Measurements from ENCODE around the gene ZEB1.
"Not testable (repeated sequence)": the region's sequence is repeated elsewhere in the genome, so short reads cannot be mapped to it uniquely, and the experiment has no call there.

Gene ZEB1

GRCh38 chr10:31401287-31401686 lies 82.3 kb downstream of the ZEB1 start:
- DNase-seq: no peak
- in situ Hi-C loops (cut with MboI; ENCODE audit: low pct_unique_long_range_greater_than_20kb, low sequenced_read_pairs): no loop called here

DNA sequence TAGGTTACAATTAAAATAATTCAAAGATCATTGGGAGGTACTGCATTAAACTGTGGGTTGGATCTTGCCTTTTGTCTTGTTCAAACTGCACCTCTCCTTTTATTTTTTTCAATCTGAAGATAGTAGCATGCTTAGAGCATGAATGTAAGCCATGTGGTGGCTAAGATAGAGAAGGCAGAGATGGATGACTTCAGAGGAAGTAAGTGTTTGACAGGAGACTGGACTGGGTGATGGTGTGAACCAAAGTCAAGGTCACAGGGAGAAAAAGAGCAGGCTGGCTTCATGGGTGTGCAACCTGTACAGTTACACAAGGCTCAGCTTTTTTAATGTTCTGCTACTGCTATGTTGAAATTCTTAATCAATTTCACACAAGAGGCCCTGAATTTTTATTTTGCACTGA lies 85.6 kb downstream of the ZEB1 start:
- no peak for DNase-seq
- in situ Hi-C loops (cut with MboI; ENCODE audit: low pct_unique_long_range_greater_than_20kb, low sequenced_read_pairs): no loop called here

- in situ Hi-C loops (cut with MboI; ENCODE audit: low pct_unique_long_range_greater_than_20kb, low sequenced_read_pairs); DNase-seq: not testable (repeated sequence)
Measured at GRCh38 chr10:31405829-31406228, 86.8 kb downstream of the ZEB1 start.

- DNase-seq; in situ Hi-C loops (cut with MboI; ENCODE audit: low pct_unique_long_range_greater_than_20kb, low sequenced_read_pairs): not testable (repeated sequence)
Measured at GRCh38 chr10:31412397-31412796, 93.4 kb downstream of the ZEB1 start.

- in situ Hi-C loops (cut with MboI; ENCODE audit: low pct_unique_long_range_greater_than_20kb, low sequenced_read_pairs): no loop called here
- DNase-seq: peak; percentile 15
Measured at GRCh38 chr10:31413325-31413724, 94.3 kb downstream of the ZEB1 start.

- DNase-seq: no peak
Measured at GRCh38 chr10:31418481-31418880, 99.5 kb downstream of the ZEB1 start.

GRCh38 chr10:31419394-31420063 lies 100.5 kb downstream of the ZEB1 start:
- in situ Hi-C loops (cut with MboI; ENCODE audit: low pct_unique_long_range_greater_than_20kb, low sequenced_read_pairs): no loop called here
- no peak for DNase-seq

More at GRCh38 chr10:31418481-31418880, 99.5 kb downstream of the ZEB1 start:
- in situ Hi-C loops (cut with MboI; ENCODE audit: low pct_unique_long_range_greater_than_20kb, low sequenced_read_pairs): no loop called here

DNA sequence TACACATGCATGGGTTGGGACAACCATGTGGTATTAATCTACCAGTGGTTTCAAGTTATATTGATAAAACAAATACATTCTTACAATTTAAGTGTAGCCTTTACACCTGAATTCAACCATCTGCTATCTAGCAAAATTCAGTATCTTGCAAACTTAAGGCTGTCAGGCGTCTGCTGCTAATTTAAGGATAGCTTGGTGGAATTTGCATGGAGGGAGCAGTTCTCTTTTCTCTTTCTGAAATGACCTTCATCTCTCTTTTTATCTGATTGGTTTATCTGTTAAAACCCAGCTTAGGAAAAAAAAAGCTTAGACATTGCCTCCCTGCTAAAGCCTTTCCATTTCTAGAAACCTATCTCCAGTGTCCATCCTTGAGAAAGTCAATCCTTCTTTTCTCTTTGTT lies 102.3 kb downstream of the ZEB1 start:
- in situ Hi-C loops (cut with MboI; ENCODE audit: low pct_unique_long_range_greater_than_20kb, low sequenced_read_pairs): no loop called here
- DNase-seq: no peak

GRCh38 chr10:31422634-31423033 lies 103.6 kb downstream of the ZEB1 start:
- in situ Hi-C loops (cut with MboI; ENCODE audit: low pct_unique_long_range_greater_than_20kb, low sequenced_read_pairs): no loop called here
- DNase-seq: no peak

DNA sequence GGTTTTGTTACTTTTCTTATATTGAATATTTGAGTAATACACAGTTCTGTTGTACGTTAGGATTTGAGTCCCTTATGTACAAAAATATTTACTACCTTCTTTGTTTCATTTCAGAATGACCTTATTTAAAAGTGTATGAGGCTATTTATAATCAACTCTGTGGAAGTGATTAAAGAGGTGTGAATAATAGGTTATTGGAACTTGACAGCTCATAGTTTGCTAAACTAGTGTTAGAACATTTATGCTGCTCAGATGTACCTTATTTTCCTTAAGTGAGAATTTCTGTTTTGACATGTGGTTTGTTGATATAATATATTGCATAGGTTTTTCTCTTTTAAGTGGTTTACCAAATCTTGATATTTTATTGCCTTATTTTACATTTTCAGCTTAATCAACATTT lies 105.5 kb downstream of the ZEB1 start:
- DNase-seq: no peak
- in situ Hi-C loops (cut with MboI; ENCODE audit: low pct_unique_long_range_greater_than_20kb, low sequenced_read_pairs): no loop called here

DNA sequence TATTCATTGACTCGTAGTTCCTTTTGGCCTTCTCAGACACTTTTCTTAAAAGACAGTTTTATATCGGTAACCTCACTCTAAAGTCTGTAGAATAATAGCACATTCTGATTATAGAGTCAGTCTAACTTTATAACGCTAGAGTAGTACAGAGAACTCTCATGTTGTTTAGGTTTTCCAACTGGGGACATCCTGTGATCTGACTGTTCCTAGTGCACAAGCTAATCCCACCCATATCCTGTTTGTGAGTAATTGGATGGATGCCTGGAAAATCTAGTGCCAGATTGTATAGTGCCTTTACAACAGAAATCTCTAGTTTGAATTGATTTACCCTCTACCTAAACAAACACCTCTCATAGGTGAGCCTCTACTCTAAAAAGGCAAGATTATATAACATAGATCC lies 107.4 kb downstream of the ZEB1 start:
- peak; percentile 27 for DNase-seq
- in situ Hi-C loops (cut with MboI; ENCODE audit: low pct_unique_long_range_greater_than_20kb, low sequenced_read_pairs): no loop called here

DNA sequence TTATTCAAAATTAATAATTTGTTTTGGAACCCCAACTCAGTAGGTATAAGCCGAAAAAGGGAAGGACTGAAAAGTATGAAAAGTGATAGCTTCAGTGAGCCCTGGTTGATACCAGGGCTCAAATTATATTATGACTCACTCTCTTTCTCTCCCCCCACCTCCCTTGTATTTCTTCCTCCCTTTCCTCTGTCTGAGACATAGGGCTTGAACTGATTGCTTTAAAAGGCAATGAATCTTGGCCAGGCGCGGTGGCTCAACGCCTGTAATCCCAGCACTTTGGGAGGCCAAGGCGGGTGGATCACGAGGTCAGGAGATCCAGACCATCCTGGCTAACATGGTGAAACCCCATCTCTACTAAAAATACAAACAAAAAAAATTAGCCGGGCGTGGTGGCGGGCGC lies 108.3 kb downstream of the ZEB1 start:
- in situ Hi-C loops (cut with MboI; ENCODE audit: low pct_unique_long_range_greater_than_20kb, low sequenced_read_pairs): not testable (repeated sequence)
- DNase-seq: peak; percentile 50

DNA sequence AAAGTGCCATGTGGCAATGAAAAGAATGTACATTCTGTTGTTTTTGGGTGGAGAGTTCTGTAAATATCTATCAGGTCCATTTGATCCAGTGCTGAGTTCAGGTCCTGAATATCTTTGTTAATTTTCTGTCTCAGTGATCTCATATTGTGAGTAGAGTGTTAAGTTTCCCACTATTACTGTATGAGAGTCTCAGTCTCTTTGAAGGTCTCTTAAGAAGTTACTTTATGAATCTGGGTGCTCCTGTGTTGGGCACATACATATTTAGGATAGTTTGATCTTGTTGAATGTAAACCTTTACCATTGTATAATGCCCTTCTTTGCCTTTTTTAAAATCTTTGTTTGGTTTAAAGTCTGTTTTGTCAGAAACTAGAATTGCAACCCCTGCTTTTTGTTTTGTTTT lies 109.5 kb downstream of the ZEB1 start:
- DNase-seq; in situ Hi-C loops (cut with MboI; ENCODE audit: low pct_unique_long_range_greater_than_20kb, low sequenced_read_pairs): not testable (repeated sequence)

DNA sequence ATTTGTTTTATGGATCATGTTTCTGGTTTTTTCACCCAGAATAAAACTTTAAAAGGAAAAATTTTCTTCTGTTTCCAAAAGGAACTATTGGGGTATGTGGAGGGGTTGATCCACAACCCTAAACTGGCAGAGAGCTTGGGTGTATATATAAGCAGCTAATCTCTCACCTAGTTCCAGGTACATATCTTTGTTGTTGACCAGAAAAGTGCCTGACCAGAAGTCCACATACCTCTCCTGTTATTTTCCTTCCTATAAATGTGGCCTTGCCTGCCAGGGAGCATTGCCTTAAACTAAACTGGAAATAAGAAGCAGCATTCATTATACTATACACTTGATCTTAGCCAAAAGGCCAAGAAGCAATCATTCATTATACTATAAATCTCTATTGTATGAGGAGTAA lies 112.0 kb downstream of the ZEB1 start:
- no peak for DNase-seq
- in situ Hi-C loops (cut with MboI; ENCODE audit: low pct_unique_long_range_greater_than_20kb, low sequenced_read_pairs): no loop called here

DNA sequence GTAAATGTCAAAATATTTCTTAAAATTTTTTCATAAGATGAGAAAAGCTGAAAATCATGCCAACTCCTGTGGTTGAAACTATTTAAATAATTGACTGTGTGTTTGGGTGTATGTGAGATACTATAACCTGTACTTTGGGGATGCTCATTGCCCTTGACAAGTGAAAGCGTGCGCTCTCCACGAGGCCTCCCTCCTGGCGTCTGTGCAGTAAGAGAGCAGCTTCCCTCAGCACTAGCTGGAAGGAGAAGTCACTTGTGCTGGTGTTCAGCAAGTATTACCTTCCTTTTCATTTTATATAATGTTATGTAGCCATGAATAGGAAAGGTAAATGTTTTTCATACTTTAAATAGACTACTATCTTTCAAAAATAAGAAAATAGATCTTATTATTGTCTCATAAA lies 118.9 kb downstream of the ZEB1 start:
- in situ Hi-C loops (cut with MboI; ENCODE audit: low pct_unique_long_range_greater_than_20kb, low sequenced_read_pairs): no loop called here
- no peak for DNase-seq

DNA sequence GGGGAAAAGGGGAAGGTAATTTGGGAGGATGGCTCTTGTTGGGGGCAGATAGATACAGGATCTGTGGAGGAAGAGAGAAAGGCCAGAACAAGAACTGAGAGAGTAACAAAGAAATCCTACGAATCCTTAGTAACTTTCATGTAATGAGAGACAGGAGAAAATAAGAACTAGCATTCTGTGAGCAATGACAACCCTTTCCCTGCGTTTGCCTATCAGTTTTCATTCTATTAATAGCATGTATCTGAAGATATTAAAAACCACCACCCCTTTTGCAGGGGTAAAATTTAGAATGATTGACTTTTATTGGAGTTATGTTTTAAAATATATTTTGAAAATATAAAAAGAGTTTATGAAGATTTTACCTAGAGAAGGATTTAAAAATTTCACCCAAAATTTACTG lies 132.8 kb downstream of the ZEB1 start:
- no peak for DNase-seq
- in situ Hi-C loops (cut with MboI; ENCODE audit: low pct_unique_long_range_greater_than_20kb, low sequenced_read_pairs): no loop called here

GRCh38 chr10:31456468-31456867 lies 137.5 kb downstream of the ZEB1 start:
- DNase-seq: no peak
- in situ Hi-C loops (cut with MboI; ENCODE audit: low pct_unique_long_range_greater_than_20kb, low sequenced_read_pairs): no loop called here

DNA sequence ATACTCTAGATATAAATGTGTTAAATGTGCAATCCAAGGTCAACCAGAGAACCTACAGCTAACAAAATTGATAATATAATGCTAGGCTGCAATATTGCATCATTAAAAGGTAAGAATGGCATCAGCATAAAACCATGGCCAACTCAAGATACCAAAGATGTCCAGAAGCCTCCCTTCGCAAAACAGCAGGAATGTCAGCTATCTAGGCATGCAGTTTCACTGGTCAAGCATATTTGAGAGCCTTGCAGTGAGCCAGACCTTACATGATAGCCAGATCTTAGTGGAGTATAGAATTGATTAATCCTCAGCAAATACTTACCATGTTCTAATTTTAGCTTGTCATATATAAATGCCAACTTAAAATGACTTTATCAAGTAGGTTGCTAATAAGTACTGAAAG lies 138.8 kb downstream of the ZEB1 start:
- in situ Hi-C loops (cut with MboI; ENCODE audit: low pct_unique_long_range_greater_than_20kb, low sequenced_read_pairs): no loop called here
- no peak for DNase-seq

DNA sequence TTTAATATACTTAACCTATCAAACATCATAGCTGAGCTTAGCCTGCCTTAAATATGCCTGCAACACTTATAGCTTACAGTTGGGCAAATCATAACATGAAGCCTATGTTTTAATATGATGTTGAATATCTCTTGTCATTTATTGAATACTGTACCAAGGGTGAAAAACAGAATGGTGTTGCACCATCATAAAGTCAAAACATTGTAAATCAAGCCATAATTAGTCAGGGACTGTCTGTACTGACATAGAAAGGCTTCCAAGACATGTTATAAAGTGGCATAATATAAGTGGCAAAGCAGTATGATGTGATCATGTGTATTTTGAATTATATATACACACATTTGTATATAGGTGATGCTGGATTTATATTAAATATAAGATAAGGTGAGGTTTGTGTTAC lies 140.0 kb downstream of the ZEB1 start:
- no peak for DNase-seq
- in situ Hi-C loops (cut with MboI; ENCODE audit: low pct_unique_long_range_greater_than_20kb, low sequenced_read_pairs): no loop called here

GRCh38 chr10:31460242-31460641 lies 141.2 kb downstream of the ZEB1 start:
- DNase-seq: no peak
- in situ Hi-C loops (cut with MboI; ENCODE audit: low pct_unique_long_range_greater_than_20kb, low sequenced_read_pairs): no loop called here

DNA sequence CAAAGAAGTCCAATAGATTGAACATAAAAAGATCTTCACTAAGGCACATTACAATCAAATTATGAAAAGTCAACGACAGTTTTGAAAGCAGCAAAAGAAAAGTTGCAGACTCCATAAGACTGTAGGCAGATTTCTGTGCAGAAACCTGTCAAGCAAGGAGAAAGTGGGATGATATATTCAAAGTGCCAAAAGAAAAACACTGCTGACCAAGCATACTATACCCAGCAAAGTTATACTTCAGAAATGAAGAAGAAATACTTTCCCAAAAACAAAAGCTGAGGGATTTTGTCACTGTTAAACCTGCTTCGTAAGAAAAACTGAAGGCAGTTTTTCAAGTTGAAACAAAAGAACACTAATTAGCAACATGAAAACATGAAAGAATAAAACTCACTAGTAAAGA lies 145.5 kb downstream of the ZEB1 start:
- no peak for DNase-seq
- in situ Hi-C loops (cut with MboI; ENCODE audit: low pct_unique_long_range_greater_than_20kb, low sequenced_read_pairs): no loop called here

GRCh38 chr10:31466313-31466712 lies 147.3 kb downstream of the ZEB1 start:
- DNase-seq: no peak
- in situ Hi-C loops (cut with MboI; ENCODE audit: low pct_unique_long_range_greater_than_20kb, low sequenced_read_pairs): no loop called here
